HG02852 (cell line): ENCODE measurements around the gene IL1RAP.
"Not testable (repeated sequence)": the region's sequence is repeated elsewhere in the genome, so short reads cannot be mapped to it uniquely, and the experiment has no call there.

Source experiments
- ATAC-seq: cut with Tn5 transposase; IDR thresholded peaks from one replicate; pipeline ENCODE4 v1.9.1; 2021; ENCODE audit warnings: mild to moderate bottlenecking, moderate library complexity; ENCODE audit not compliant: unreplicated experiment

IL1RAP gene, protein sequence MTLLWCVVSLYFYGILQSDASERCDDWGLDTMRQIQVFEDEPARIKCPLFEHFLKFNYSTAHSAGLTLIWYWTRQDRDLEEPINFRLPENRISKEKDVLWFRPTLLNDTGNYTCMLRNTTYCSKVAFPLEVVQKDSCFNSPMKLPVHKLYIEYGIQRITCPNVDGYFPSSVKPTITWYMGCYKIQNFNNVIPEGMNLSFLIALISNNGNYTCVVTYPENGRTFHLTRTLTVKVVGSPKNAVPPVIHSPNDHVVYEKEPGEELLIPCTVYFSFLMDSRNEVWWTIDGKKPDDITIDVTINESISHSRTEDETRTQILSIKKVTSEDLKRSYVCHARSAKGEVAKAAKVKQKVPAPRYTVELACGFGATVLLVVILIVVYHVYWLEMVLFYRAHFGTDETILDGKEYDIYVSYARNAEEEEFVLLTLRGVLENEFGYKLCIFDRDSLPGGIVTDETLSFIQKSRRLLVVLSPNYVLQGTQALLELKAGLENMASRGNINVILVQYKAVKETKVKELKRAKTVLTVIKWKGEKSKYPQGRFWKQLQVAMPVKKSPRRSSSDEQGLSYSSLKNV

GRCh38 chr3:190513409-190514370, at the start of gene IL1RAP:
Gene IL1RAP (plus strand): TSS chr3:190514085. CDS start chr3:190564290, 50,205 bp downstream.
- ATAC-seq = peak; percentile 99

GRCh38 chr3:190467922-190468321, 46.0 kb upstream of the IL1RAP start:
- no peak for ATAC-seq

GRCh38 chr3:190473261-190473660, 40.6 kb upstream of the IL1RAP start:
- ATAC-seq = not testable (repeated sequence)

DNA sequence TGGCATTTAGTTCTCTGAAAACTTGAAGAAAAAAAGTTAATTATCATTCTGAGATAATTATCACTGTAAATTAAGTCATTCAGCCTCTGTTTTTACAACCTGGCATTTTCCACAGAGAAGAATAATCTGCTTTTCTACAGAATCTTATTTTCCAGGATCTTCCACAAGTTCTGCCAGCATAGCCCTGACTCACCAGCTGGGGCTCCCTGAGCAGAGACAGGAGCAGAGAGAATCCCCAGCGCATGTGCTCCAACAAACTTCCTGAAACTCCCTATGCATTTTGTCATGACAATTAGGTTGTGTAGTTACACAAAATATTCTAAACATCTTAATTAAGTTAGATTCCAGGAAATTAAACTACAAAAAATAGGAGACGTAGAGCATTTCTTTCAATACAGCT, 32.1 kb upstream of the IL1RAP start:
- no peak for ATAC-seq

GRCh38 chr3:190485830-190486532, 27.9 kb upstream of the IL1RAP start:
- no peak for ATAC-seq

DNA sequence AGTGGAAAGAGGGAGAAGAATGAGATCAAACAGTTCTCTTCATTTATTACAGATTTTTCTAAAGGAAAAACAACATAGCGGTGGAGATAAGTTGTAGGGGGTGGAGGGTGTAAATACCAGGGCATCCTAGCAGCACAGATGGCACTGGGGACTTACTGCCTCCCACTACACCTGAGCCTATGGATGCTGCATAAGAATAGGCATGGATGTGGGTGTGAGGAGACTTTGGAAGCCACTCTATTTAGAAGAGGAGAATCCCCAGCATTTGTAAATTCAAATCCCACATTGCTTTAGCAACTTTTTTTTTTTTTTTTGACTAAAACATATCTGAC, 27.4 kb upstream of the IL1RAP start:
- no peak for ATAC-seq

DNA sequence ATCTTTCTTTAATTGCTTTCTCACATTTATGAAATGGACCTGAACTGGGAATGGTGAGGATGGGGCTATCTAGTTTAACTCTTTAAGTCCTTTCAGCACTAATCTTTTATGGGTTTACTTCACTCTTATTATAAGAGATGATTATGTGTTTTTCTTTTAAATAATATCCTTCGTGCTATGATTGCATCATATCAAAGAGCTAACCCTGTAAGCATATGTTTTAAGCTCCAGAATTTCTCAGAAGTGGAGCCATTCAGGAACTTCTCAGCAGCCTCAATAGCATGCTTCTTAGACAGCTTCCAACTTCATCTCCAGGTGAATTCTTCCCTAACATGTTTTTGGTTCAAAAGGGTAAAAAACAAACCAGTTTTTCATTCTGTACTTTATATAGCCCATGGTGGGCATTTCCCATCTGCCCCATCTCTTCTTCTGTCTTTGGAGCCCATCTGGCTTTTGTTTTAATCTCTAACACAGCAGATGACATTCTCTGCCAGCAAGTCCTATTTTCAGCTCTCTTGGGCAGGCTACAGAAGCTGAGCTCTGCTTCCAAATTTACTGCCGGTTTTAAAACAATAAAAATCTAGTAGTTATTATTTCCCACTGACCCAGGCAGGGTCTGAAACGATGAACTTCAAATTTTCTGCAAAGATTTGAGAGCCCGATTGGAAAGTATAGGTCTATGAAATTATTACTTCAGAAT, 26.8 kb upstream of the IL1RAP start:
- no peak for ATAC-seq

- no peak for ATAC-seq
Measured at GRCh38 chr3:190491533-190492054, 22.3 kb upstream of the IL1RAP start.

- no peak for ATAC-seq
Measured at GRCh38 chr3:190492129-190492528, 21.8 kb upstream of the IL1RAP start.

DNA sequence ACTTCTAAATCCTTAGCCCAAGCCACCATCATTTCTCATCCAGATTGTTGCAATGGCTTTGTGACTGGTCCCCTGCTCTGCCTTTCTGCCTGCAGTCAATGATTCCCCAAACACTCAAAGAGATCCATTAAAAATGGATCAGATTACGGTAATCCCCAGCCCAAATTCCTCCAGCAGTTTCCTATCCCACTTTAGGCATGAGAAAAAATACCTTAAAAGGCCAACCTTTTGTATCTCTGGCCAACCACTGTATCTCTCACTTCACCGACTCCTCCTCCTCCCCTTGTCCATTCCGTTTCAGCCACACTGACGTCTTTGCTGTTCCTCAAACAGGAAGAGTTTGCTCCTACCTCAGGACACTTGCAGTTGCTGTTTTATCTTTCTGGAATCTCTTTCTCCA, 20.9 kb upstream of the IL1RAP start:
- ATAC-seq = no peak

- no peak for ATAC-seq
Measured at GRCh38 chr3:190494907-190495306, 19.0 kb upstream of the IL1RAP start.

- no peak for ATAC-seq
Measured at GRCh38 chr3:190495354-190495753, 18.5 kb upstream of the IL1RAP start.

DNA sequence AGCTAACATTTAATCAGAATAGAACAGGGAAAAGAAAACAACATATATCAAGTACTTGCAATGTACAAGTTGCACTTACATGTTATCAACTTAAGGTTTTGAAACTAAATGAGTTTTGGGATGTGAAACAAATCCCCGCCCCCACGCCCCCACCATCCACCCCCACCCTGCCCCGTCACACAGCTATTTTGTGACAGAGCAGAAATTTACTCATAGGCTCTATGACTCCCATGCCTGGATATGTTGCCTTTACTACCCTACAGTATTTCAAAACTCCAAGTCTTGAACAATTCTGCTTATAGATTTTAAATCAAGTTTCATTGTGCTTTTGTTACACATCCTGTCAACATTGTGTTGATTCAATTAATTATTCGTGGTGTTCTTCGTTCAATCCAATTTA, 18.1 kb upstream of the IL1RAP start:
- ATAC-seq = no peak

DNA sequence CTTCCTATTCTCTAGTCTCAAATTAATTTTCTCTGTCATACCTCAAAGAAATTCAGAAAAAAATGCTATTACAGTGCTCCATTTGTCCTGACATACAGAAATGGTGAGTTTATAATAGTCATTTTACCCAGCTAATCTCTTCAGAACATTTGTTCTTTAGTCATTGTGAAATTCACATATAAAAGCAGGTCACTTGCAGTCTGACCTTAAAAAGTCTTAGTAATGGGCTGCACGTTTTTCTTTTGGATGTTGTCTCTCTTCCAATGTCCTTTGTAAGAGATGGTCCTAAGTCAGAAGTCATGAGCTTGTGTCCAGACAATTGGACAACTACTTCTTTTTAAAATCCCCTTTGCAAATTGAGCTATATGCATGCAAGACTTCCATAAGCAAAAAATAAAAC, 17.0 kb upstream of the IL1RAP start:
- no peak for ATAC-seq

GRCh38 chr3:190497811-190498210, 16.1 kb upstream of the IL1RAP start:
- ATAC-seq = no peak

DNA sequence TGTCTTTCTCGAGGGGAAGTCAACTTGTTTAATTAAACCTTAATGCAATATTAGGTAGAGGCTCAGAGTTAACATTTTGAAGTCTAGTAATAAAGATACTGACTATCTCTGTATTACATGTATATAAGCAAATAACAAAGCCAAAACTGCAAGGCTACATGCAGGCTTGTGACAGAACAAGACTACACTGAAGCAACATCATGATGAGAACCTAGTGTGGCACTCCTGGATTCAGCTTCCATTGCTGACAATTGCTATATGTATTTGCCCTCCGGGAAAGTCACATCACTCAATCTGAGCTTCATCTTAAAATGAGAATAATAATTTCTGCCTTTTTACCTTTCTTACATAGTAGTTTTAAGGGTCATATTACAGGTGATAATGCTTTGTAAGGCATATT, 15.6 kb upstream of the IL1RAP start:
- ATAC-seq = no peak

DNA sequence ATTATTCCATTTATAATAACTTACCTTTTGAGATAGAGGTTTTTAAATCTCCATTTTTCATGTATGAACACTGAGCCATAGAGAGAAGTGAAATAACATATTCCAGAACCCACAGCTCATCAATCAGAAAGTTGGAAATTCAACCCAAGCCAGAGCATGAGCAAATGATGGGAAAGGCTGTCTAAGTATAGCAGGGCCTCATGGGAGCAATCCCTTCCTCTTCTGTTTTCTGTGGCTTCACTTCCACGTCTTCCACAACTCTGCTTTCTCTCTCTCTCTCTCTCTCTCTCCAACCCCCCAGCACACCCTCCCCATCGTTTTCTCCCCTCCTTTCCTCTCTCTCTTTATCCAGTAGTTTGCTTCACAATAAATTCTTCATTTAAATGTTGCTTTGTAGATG, 14.8 kb upstream of the IL1RAP start:
- no peak for ATAC-seq

DNA sequence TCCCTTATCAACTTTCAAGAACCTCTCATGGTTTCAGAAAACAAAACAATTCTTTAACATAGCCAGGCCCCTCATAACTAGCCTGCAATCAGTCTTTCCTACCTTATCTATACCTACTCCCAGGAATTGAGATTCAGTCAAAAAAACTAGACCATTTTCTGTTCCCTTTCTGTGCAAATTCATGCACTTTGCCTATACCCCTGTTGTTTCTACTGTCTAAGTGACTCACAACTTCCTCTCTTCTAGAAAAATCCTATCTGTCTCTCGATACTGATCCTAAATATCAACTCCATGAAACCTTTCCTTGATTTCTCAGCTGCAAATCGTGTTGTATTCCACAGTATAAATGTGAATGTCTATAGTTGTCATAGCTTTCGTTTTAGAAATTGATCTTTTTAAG, 10.9 kb upstream of the IL1RAP start:
- no peak for ATAC-seq

DNA sequence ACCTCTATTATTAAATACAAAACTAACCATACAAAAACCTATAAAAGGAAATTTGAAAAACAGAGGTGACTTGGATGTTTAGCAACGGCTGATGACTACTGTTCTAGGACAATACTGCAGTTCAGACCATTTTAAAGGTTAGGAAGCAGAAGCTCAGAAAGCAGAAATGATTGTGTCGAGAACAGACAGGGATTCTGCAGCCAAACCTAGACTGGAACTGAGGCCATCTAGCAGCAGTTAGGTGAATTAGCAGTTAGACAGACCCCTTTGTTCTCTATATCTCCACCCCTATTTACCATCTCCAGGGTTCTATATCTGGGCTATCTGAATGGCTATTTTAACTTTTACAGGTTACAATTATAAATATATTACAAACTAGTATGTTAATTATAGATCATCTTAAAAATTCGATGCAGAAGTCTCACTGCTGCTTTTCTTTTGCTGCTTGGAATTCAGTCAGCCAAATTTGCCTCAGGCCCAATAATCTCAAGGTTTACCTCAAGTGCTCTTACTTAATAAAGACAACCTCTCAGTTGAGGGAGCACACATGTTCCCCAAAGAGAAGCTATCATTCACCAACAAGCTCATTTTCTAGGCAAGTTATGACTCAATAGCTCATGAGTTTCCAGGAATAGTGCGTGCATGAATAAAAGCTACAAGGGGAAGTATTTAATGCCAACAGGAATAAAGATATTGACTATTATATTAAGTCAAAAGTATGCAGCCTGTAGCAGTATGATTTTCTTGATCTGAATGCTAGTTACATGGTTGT, 9.3 kb upstream of the IL1RAP start:
- no peak for ATAC-seq
